PFSK-1 (cell line): ENCODE results near the gene JAKMIP1.

Experiments
- FOXP2 ChIP-seq: optimal IDR thresholded peaks from 2 replicates; pipeline ENCODE3; 2011; ENCODE audit warnings: borderline replicate concordance, control low read depth, inconsistent platforms; ENCODE audit not compliant: insufficient read depth; ENCODE audit errors: extremely low read length, extremely low read depth
- POLR2AphosphoS5 ChIP-seq: IDR thresholded peaks from 2 replicates; pipeline ENCODE4 v1.6.1; 2012; ENCODE audit warnings: low read depth, mild to moderate bottlenecking, control low read depth, low read length, moderate library complexity
- SIN3A ChIP-seq: IDR thresholded peaks from 2 replicates; pipeline ENCODE4 v1.6.1; 2012; ENCODE audit warnings: mild to moderate bottlenecking, low read length, moderate library complexity, borderline replicate concordance; ENCODE audit not compliant: insufficient read depth
- TAF1 ChIP-seq: IDR thresholded peaks from 2 replicates; pipeline ENCODE4 v1.6.1; 2012; ENCODE audit warnings: low read length, control low read depth, borderline replicate concordance; ENCODE audit not compliant: insufficient read depth
- TF ChIP-seq, protein P1 (sequence below), 2 experiments: IDR thresholded peaks; 2 replicates each; pipeline versions ENCODE4 v1.6.1 to v1.8.0; 2011 to 2012; ENCODE audit warnings: low read depth in 2 of 2, low read length in 2 of 2, control low read depth in 1 of 2, inconsistent platforms in 1 of 2, mild to moderate bottlenecking in 1 of 2, moderate library complexity in 1 of 2; ENCODE audit not compliant: insufficient read depth in 1 of 2

The JAKMIP1 gene

DNA sequence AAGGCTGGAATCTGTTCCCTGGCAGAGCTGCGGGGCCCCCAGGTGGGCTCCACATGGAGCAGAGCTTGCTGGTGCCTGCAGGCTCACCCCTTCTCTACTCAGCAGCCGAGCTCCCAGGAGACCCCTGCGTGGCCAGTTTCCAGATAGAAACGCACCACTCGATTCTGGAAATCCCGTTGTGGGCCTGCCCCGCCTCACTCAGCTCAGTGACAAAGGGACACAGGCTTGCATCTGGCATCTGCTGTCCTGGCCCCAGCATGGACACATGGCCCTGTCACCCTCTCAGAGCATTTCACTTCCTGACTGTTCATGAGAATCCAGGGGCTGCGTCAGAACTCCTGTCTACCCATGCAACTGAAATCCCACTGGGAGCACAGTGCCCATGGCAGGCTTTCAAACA, 161.6 kb downstream of the JAKMIP1 start:
- TF ChIP-seq, protein P1, sequence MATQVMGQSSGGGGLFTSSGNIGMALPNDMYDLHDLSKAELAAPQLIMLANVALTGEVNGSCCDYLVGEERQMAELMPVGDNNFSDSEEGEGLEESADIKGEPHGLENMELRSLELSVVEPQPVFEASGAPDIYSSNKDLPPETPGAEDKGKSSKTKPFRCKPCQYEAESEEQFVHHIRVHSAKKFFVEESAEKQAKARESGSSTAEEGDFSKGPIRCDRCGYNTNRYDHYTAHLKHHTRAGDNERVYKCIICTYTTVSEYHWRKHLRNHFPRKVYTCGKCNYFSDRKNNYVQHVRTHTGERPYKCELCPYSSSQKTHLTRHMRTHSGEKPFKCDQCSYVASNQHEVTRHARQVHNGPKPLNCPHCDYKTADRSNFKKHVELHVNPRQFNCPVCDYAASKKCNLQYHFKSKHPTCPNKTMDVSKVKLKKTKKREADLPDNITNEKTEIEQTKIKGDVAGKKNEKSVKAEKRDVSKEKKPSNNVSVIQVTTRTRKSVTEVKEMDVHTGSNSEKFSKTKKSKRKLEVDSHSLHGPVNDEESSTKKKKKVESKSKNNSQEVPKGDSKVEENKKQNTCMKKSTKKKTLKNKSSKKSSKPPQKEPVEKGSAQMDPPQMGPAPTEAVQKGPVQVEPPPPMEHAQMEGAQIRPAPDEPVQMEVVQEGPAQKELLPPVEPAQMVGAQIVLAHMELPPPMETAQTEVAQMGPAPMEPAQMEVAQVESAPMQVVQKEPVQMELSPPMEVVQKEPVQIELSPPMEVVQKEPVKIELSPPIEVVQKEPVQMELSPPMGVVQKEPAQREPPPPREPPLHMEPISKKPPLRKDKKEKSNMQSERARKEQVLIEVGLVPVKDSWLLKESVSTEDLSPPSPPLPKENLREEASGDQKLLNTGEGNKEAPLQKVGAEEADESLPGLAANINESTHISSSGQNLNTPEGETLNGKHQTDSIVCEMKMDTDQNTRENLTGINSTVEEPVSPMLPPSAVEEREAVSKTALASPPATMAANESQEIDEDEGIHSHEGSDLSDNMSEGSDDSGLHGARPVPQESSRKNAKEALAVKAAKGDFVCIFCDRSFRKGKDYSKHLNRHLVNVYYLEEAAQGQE (IDR thresholded peaks at IDR 0.05; ENCODE audit: insufficient read depth in 1 of 2, low read depth in 2 of 2, low read length in 2 of 2): no peak
- TF ChIP-seq TAF1 (no peak), FOXP2 (no peak), POLR2AphosphoS5 (no peak), SIN3A (no peak)

DNA sequence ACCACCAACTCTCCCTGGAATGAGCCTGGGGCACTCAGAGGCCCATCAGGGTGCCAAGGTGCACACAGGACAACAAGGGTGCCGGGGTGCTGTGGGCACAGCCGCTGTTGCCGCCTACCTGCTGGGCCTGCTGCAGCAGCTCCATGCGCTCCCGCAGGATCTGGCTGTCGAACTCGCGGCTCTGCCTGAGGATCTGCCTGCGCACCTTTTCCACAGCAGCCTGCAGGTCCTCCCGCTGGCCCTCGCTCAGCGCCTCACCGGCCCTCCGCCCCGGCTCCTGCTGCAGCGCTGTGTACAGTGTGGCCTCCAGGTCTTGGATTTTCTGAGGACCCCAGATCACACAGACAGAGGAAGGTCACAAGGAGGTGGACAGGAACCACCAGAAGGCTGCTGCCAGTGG, 164.6 kb downstream of the JAKMIP1 start:
- TF ChIP-seq POLR2AphosphoS5: no peak
- TF ChIP-seq SIN3A: no peak
- TF ChIP-seq, protein P1 (IDR thresholded peaks at IDR 0.05; ENCODE audit: insufficient read depth in 1 of 2, low read depth in 2 of 2, low read length in 2 of 2): no peak
- no peak for TF ChIP-seq FOXP2
- no peak for TF ChIP-seq TAF1

DNA sequence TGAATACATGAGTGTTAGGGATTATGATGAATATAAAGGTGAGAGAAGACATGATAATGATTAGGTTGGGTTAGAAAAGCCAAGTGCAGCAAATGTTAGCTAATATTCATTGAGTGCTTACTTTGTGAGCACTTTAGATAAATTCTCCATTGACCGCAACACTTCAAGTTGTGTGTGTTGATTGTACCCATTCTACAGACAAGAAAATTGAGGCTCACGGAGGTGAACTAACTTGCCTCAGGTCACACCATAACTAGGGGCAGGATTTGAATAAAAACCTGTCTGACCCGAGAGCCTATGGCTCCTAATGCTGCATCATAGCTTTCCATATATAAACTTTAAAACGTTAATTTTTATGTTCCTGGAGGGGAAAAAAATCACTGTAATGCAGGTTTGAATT, 167.0 kb downstream of the JAKMIP1 start:
- no peak for TF ChIP-seq TAF1
- no peak for TF ChIP-seq SIN3A
- TF ChIP-seq FOXP2: no peak
- no peak for TF ChIP-seq POLR2AphosphoS5
- TF ChIP-seq, protein P1 (IDR thresholded peaks at IDR 0.05; ENCODE audit: insufficient read depth in 1 of 2, low read depth in 2 of 2, low read length in 2 of 2): no peak

DNA sequence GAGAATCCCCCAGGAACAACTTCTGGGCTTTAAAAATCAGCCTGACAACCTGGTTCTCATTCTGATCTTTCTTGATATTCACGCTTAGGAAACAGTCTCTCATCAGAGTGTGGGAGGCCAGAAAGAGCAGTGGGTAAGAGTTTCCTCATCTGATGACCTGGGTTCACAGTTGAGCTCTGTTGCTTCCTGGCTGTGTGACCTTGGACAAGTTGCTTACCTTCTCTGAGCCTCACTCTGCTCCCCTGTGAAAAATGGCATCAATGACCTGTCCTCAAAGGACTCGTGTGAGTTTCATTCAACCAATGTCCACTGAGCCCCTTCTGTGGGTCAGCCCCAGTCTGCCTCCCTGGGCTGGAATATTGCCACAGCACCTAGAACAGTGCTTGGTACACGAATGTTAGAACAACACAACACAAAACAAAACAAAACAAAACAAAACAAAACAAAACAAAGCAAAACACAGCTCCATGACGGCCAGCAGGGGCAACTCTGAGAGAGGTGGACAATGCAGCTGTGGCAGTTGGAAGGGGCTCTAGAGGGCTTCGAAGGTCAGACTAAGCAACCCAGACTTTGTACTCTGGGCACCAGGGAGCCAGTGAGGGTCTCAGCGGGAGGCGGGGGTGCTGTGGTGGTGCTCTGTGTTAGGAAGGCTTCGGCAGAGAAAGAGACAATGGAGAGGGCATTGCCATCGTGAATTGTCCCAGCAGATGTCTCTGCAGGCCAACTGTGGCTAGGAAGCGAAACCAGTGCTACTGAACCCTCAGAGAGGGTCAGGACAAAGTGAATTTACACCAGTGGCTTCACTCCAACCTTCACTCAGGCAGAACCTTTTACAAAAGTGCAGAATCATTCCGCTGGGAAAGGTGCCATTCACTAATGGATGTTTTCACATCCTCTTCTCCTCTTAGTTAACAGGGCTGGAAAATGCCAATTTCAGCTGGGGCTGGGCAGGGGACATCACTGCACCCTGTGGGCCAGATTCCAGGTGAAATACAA, 167.8 kb downstream of the JAKMIP1 start:
- TF ChIP-seq SIN3A: no peak
- TF ChIP-seq, protein P1 (IDR thresholded peaks at IDR 0.05; ENCODE audit: insufficient read depth in 1 of 2, low read depth in 2 of 2, low read length in 2 of 2): no peak
- no peak for TF ChIP-seq FOXP2
- no peak for TF ChIP-seq POLR2AphosphoS5
- TF ChIP-seq TAF1: no peak
